Activated naive CD4-positive, alpha-beta T cell treated with anti-CD3 and anti-CD28 coated beads, Interleukin-2, amount 50 U/mL, for 72 hours (primary cell): Measurements from ENCODE around the gene ZFP2. TPM values are rescaled to one million over a fixed set of nuclear protein-coding genes. Genes with fewer than 3 reads are reported as not detected.

ENCODE experiments used
- ATAC-seq, 2 donors: fragments of 150-1000 bp; cut with Tn5 transposase; 2 replicates each; pipeline ENCODE4 v1.10.0; 2021; ENCODE audit warnings: mild to moderate bottlenecking in 2 of 2, moderate library complexity in 2 of 2
- DNase-seq, 2 donors: peaks; one replicate each; pipeline ENCODE4 v3.0.0; 2021 to 2022; ENCODE audit warnings: low spot score in 2 of 2
- H3K27ac Mint-ChIP-seq, 2 donors: one replicate each; pipeline ENCODE4 v1.8.0; 2022; ENCODE audit warnings: mild to moderate bottlenecking in 2 of 2, mixed read lengths in 2 of 2
- H3K36me3 Mint-ChIP-seq, 2 donors: one replicate each; pipeline ENCODE4 v1.8.0; 2022; ENCODE audit warnings: mixed read lengths in 2 of 2
- H3K9me3 Mint-ChIP-seq, 2 donors: one replicate each; pipeline ENCODE4 v1.8.0; 2022; ENCODE audit warnings: mixed read lengths in 2 of 2
- total RNA-seq, 2 donors: library from RNA; stranded (reverse); gene quantifications; one replicate each; pipeline ENCODE4 v1.2.3, GENCODE V29; 2022

The ZFP2 gene
- total RNA-seq, 2 donors from 2014 or later: 0.50 to 0.56 TPM

- DNase-seq (no peak), ATAC-seq (no peak)
- H3K36me3 Mint-ChIP-seq: peaks cover 83 to 84% of the 10 kb centered on the region in 2 donors
- peaks cover 61 to 73% of the 10 kb centered on the region in 2 donors for H3K9me3 Mint-ChIP-seq
- H3K27ac Mint-ChIP-seq: no peak overlapping the region
Measured at GRCh38 chr5:178931846-178932760, 36.4 kb downstream of the ZFP2 start.

DNA sequence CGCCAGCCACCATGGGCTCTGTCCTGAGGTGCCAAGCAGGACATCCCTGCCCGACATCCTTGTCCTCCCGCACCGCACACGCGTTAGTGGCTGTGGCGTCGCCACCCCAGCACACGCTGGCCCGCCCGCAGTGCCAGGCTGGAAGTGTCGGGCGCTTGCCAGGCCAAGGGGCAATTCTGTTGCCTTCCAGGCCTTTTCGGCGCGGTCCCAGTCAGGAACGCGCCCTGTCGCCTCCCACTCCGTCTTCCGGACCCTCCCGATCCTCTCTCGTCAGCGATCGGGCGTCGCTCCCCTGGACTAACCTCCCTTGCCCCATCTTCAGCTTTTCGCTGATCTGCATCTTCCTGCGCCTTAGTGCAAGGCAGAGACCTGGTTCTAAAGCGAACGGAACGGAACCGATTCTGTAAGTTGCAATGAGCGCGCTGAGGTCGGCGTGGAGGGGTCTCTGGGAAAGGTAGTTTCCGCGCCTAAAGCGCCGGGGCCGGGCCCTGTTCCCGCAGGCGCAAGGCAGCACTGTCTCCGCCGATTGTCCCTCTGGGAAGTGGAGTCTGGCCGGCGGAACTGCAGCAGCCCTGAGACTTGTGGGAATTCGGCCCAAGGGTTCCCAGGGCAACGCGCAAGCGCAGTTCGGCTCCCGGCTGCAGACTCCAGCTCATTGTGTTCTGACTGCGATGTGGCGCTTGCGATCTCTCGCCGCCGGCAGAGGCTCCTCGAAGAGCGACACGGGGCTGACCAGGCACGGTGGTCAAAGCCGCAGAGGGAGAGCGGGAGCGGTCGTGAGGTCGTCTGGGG, 45.1 kb downstream of the ZFP2 start, which contains the start of gene ZNF454:
ZNF454 (plus strand) TSS at position 630 of the 792 bp plus-strand sequence. CDS start 1,594 bp downstream, outside the sequence.
- peaks cover 59 to 76% of the 10 kb centered on the region in 2 donors for H3K36me3 Mint-ChIP-seq
- DNase-seq (no peak), ATAC-seq (no peak)
- no peak within 1 kb of the TSS for H3K27ac Mint-ChIP-seq
- H3K9me3 Mint-ChIP-seq: peaks cover 54 to 67% of the 10 kb centered on the region in 2 donors

DNA sequence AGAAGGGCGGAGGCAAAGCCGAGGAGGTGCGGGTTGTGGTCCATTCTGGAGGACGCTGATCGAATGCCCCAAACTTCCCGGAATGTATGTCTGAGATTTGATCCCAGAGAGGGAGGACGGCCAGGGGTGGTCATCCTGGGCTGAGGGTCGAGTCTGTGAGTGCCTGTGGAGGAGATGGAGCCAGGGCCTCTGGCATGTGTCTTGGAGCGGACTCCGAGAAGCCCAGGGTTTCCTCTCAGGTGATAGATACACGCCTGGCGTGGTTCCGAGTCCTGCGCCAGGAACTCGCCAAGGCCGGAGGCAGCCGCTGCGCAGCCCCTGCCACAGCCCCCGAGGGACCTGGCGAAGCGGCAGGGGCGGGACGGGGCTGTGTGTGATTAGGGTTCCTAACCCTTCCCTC, 45.6 kb downstream of the ZFP2 start:
- Mint-ChIP-seq H3K36me3 (peaks cover 53 to 70% of the 10 kb centered on the region in 2 donors), H3K9me3 (peaks cover 54 to 64% of the 10 kb centered on the region in 2 donors), H3K27ac (no peak overlapping the region)
- DNase-seq (no peak), ATAC-seq (no peak)

GRCh38 chr5:178965465-178966055, 69.8 kb downstream of the ZFP2 start:
- Mint-ChIP-seq H3K36me3 (peaks cover 76 to 79% of the 10 kb centered on the region in 2 donors), H3K27ac (no peak overlapping the region), H3K9me3 (peaks cover 58 to 65% of the 10 kb centered on the region in 2 donors)
- no peak for DNase-seq
- ATAC-seq: no peak

DNA sequence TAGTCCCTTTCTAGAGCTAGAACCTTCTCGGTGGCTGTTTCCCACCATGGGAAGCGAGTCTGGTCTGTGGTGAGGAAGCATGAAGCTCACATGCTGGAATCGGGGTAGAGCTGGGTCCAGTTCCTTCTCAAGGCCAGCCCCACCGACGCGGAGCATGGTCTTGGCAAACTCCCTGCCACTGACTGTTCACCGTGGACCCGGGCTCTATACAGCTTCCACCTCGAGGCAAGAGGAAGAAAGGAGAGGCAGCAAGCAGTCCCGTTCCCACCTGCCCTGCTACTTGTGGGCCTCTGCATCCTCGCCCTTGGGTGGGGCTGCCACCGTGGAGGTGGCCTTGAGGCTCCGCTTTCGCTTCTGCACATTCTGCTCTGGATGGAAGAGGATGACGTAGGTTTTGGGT, 85.7 kb downstream of the ZFP2 start:
- H3K27ac Mint-ChIP-seq: no peak overlapping the region

More for the DNA sequence above, 85.7 kb downstream of the ZFP2 start:
- DNase-seq (no peak), ATAC-seq (no peak)
- Mint-ChIP-seq H3K9me3 (peaks cover 30 to 39% of the 10 kb centered on the region in 2 donors), H3K36me3 (peaks cover 32 to 37% of the 10 kb centered on the region in 2 donors)

Other genes starting within 250 kb of the ZFP2 start
- gene ZNF354A, start 165.3 kb upstream of the ZFP2 start, total RNA-seq: 1 to 10 TPM; 8.2 to 9.1 TPM
- 10 to 100 TPM in 1 of 2 donors, 1 to 10 TPM in 1; 3.5 to 11.1 TPM for gene ZNF354B, start 36.0 kb upstream of the ZFP2 start, total RNA-seq
- gene ZNF454, start 45.3 kb downstream of the ZFP2 start, total RNA-seq: not detected
- gene GRM6, start 99.4 kb downstream of the ZFP2 start, total RNA-seq: not detected
- 1 to 10 TPM; 2.0 to 2.7 TPM for gene ZNF879, start 127.9 kb downstream of the ZFP2 start, total RNA-seq
- gene ZNF354C, start 164.5 kb downstream of the ZFP2 start, total RNA-seq: 1 to 10 TPM; 2.8 to 6.9 TPM